Psoas muscle (tissue), 8 donors: ENCODE data around the gene GLI3. TPM values are rescaled to one million over a fixed set of nuclear protein-coding genes. Genes with fewer than 3 reads are reported as not detected.

Source experiments
- ATAC-seq, 4 donors: fragments of 200-7000 bp; cut with Tn5 transposase; one replicate each; pipeline ENCODE4 v1.9.1; 2020; ENCODE audit warnings: moderate library complexity in 3 of 4, mild to moderate bottlenecking in 2 of 4
- DNase-seq, 2 donors: peaks; one replicate each; pipeline ENCODE4 v3.0.0-alpha.2; 2020
- H3K27ac ChIP-seq: fragments of 200-600 bp; one replicate; pipeline ENCODE4 v1.8.0; 2022
- H3K27me3 ChIP-seq, 3 donors: fragments of 200-600 bp in 1 of 3; one replicate each; pipeline versions ENCODE4 v1.6.1 to v1.8.0; 2013 to 2022; ENCODE audit warnings: low read length in 2 of 3, mild to moderate bottlenecking in 2 of 3, moderate library complexity in 1 of 3; ENCODE audit not compliant: insufficient read depth in 3 of 3
- H3K36me3 ChIP-seq, 2 donors: fragments of 200-600 bp in 1 of 2; one replicate each; pipeline versions ENCODE4 v1.6.1 to v1.8.0; 2013 to 2022; ENCODE audit warnings: low read depth in 1 of 2, mild to moderate bottlenecking in 1 of 2, moderate library complexity in 1 of 2; ENCODE audit not compliant: insufficient read depth in 1 of 2
- H3K4me1 ChIP-seq: fragments of 200-600 bp; one replicate; pipeline ENCODE4 v1.8.0; 2022
- H3K4me3 ChIP-seq: fragments of 200-600 bp; one replicate; pipeline ENCODE4 v1.8.0; 2022; ENCODE audit warnings: mild to moderate bottlenecking
- H3K9me3 ChIP-seq: fragments of 200-600 bp; one replicate; pipeline ENCODE4 v1.8.0; 2022
- CTCF ChIP-seq: fragments of 200-600 bp; IDR thresholded peaks from one replicate; pipeline ENCODE4 v1.8.0; 2022; ENCODE audit warnings: antibody characterized with exemption
- WGBS, 3 donors: extraction: QIAGEN DNeasy Blood & Tissue Kit; methylation state at CpG; one replicate each; pipeline versions ENCODE4 v1.1.6 to v1.1.7; 2013; 5-methylcytosine and 5-hydroxymethylcytosine counted together
- intact Hi-C, 2 donors: fragments of 100-400 bp; cut with DNase I; formaldehyde crosslinking; loops; one replicate each; pipeline versions ENCODE4 v1.11.0 to v1.14.2; 2022
- polyA plus RNA-seq, 3 donors: library from polyadenylated mRNA; stranded (reverse); fragments of 200-250 nt; gene quantifications; one replicate each; pipeline ENCODE4 v1.2.3, GENCODE V29; 2013
- total RNA-seq, 4 donors: library from RNA; stranded (reverse); fragmentation: NEBNext Ultra II Directional in 2 of 4; extraction: Animal tissue kit (Norgen Biotek cat#: 25700) in 2 of 4; gene quantifications; one replicate each; pipeline versions ENCODE4 v1.2.1 to v1.2.4, GENCODE V29; 2021 to 2023
- donor health status: healthy with polysubstance abuse.
- donor health status: DM: no; HTN: no; CAD: no; lungs with moderate emphysema.
- donor health status: Bipolar disorder and iron deficiency.
- donor health status: healthy.
- donor health status: DM: yes; HTN: yes; CAD: no.
- donor health status: DM: no; HTN: no; CAD: no.
- donor health status: DM: no; HTN: no; CAD: no.
- donor health status: DM: yes; HTN: yes; CAD: no.

The GLI3 gene
- total and polyA plus RNA-seq, 7 donors = 0.24 to 4.9 (median 3.2) TPM

GRCh38 chr7:42186151-42186550 is 50.9 kb downstream of the GLI3 start:
- H3K27me3 ChIP-seq = no peaks in the 10 kb centered on the region
- no peak overlapping the region for H3K27ac ChIP-seq
- H3K9me3 ChIP-seq = no peaks in the 10 kb centered on the region
- no peak for DNase-seq
- no peaks in the 10 kb centered on the region for H3K4me1 ChIP-seq
- intact Hi-C loops = no loop called here
- H3K36me3 ChIP-seq = no peaks in the 10 kb centered on the region
- TF ChIP-seq CTCF = no peak
- no peak overlapping the region for H3K4me3 ChIP-seq
- 79 to 87% (median 80%) methylated on average over 5 of the region's 5 CpGs for WGBS, 3 donors
- no peak for ATAC-seq

- Histone ChIP-seq H3K36me3 (no peaks in the 10 kb centered on the region), H3K27ac (no peak overlapping the region), H3K4me1 (no peaks in the 10 kb centered on the region), H3K9me3 (no peaks in the 10 kb centered on the region), H3K4me3 (no peak overlapping the region), H3K27me3 (no peaks in the 10 kb centered on the region)
- no peak for TF ChIP-seq CTCF
- ATAC-seq (no peak), DNase-seq (no peak)
- WGBS, 3 donors = 87 to 90% (median 87%) methylated on average over 4 of the region's 4 CpGs
- intact Hi-C loops = no loop called here
Observed at GRCh38 chr7:42185726-42186125, 51.3 kb downstream of the GLI3 start.

DNA sequence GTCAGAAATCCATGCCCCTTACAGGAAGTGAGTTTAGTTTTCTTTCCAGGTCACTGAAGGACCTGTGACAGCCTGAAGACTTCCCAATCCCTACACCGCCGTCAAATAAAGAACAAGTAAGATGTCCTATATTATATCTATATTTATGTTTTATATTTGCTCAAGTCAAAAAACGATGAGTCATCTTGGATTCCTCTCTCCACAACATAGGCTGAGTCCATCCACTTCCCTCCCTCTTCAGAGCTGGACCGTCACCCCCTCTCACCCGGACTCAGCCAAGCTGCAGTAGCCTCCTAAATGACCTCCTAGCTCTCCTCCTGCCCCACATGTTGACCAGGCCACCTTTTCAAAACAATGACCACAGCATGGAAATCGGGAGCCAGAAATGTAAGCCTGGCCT is 53.5 kb downstream of the GLI3 start:
- WGBS, 3 donors = 91 to 92% (median 91%) methylated on average over 6 of the region's 6 CpGs
- H3K27ac ChIP-seq = no peak overlapping the region
- no peaks in the 10 kb centered on the region for H3K9me3 ChIP-seq
- H3K27me3 ChIP-seq = no peaks in the 10 kb centered on the region
- no peak for TF ChIP-seq CTCF
- no peaks in the 10 kb centered on the region for H3K36me3 ChIP-seq
- intact Hi-C loops = no loop called here
- DNase-seq (no peak), ATAC-seq (no peak)
- no peak overlapping the region for H3K4me3 ChIP-seq
- H3K4me1 ChIP-seq = no peaks in the 10 kb centered on the region

DNA sequence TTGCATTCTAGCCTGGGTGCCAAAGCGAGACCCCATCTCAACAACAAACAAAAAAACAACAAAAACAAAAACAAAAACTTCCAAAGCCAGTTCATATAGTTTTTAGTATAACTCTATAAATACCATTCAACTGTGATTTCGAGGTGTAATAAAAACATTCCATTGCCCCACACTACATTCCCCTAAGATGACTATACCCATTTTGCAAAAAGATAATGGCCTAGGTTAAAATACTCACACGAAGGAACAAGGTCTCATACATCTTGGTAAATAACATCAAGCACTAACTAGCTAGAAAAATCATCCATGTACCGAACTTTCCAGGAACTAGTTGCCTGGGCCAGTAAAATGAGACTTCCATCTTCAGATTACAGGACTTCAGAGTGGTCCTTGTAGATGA is 55.4 kb downstream of the GLI3 start:
- H3K9me3 ChIP-seq = no peaks in the 10 kb centered on the region
- no peaks in the 10 kb centered on the region for H3K4me1 ChIP-seq
- intact Hi-C loops = no loop called here
- no peak for ATAC-seq
- no peak overlapping the region for H3K27ac ChIP-seq
- no peak overlapping the region for H3K4me3 ChIP-seq
- DNase-seq = no peak
- 95 to 97% (median 95%) methylated on average over 4 of the region's 4 CpGs for WGBS, 3 donors
- no peaks in the 10 kb centered on the region for H3K27me3 ChIP-seq
- no peaks in the 10 kb centered on the region for H3K36me3 ChIP-seq
- no peak for TF ChIP-seq CTCF

GRCh38 chr7:42180806-42181205 is 56.2 kb downstream of the GLI3 start:
- ATAC-seq (no peak), DNase-seq (no peak)
- H3K4me1 ChIP-seq = no peaks in the 10 kb centered on the region
- WGBS, 3 donors = 36 to 68% (median 49%) methylated on average over 2 of the region's 2 CpGs
- no peaks in the 10 kb centered on the region for H3K9me3 ChIP-seq
- intact Hi-C loops = no loop called here
- no peaks in the 10 kb centered on the region for H3K27me3 ChIP-seq
- no peak overlapping the region for H3K4me3 ChIP-seq
- no peak for TF ChIP-seq CTCF
- H3K27ac ChIP-seq = no peak overlapping the region
- H3K36me3 ChIP-seq = no peaks in the 10 kb centered on the region
